Right lobe of liver (tissue), 4 donors: Measurements from ENCODE around the gene PDZD2.

Source experiments
- POLR2A ChIP-seq: fragments of 450-650 bp; IDR thresholded peaks from one replicate; pipeline ENCODE4 v1.6.1; 2017; ENCODE audit warnings: antibody characterized with exemption, mild to moderate bottlenecking
- TF ChIP-seq, protein P1 (sequence below), 4 donors: fragments of 200-600 bp in 3 of 4; fragments of 450-650 bp in 1 of 4; IDR thresholded peaks; one replicate each; pipeline versions ENCODE4 v1.5.1 to v1.8.0; 2016 to 2022; ENCODE audit warnings: antibody characterized with exemption in 4 of 4, mild to moderate bottlenecking in 2 of 4
- donor health status: DM: no; HTN: no; CAD: no.
- donor health status: DM: no; HTN: no; CAD: no.
- donor health status: DM: no; HTN: yes; CAD: no.

DNA sequence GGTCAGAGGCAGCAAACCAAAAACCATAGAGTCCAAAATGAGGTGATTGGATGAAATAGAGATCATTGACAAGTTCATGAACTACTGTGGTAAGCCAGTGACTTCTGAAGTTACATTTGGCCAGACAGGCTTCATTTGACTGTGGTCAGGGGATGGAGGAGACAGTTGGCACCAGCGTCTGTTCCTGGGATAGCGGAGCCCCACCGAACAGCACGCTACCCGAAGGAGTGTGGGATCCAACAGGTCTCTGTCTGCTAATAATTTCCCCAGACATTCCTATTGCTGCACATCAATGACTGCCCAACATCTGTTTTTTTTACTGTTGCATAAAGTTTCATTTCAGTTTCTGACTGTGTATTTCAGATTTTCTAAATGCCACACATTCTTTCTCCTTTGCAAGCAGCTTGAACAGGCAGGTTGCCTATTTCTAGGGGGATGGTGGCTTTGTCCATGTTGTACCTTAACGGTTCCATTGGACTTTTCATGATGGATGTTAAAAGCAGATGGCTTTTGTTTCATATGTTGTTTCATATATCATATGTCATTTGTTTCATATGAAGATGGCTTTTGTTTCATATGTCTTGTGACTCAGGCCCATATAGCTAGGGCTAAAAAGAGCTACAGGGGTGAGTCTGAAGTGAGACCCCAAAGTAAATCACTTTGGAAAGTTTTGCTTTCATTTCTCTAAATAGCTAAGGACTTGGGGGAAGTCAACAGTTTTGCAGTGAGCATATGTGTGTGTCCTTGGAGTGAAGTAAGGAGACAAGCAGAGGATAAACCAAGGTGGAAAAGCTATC, 354.4 kb downstream of the PDZD2 start:
- TF ChIP-seq, protein P1, sequence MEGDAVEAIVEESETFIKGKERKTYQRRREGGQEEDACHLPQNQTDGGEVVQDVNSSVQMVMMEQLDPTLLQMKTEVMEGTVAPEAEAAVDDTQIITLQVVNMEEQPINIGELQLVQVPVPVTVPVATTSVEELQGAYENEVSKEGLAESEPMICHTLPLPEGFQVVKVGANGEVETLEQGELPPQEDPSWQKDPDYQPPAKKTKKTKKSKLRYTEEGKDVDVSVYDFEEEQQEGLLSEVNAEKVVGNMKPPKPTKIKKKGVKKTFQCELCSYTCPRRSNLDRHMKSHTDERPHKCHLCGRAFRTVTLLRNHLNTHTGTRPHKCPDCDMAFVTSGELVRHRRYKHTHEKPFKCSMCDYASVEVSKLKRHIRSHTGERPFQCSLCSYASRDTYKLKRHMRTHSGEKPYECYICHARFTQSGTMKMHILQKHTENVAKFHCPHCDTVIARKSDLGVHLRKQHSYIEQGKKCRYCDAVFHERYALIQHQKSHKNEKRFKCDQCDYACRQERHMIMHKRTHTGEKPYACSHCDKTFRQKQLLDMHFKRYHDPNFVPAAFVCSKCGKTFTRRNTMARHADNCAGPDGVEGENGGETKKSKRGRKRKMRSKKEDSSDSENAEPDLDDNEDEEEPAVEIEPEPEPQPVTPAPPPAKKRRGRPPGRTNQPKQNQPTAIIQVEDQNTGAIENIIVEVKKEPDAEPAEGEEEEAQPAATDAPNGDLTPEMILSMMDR (IDR thresholded peaks at IDR 0.05): no peak
- TF ChIP-seq POLR2A: no peak
